OCI-LY1 (cell line): ENCODE measurements around the gene KCNIP3.

Experiments used
- EZH2 ChIP-seq: fragments of 200-600 bp; sonication (generic), shearing (Covaris generic); IDR thresholded peaks from 2 replicates; pipeline ENCODE4 v1.8.0; 2017; ENCODE audit warnings: borderline replicate concordance, mixed run types, mild to moderate bottlenecking, antibody characterized with exemption, low read length, moderate library complexity, mixed read lengths
- TF ChIP-seq, protein P1 (sequence below): fragments of 200-600 bp; sonication (generic), shearing (Covaris generic); IDR thresholded peaks from 2 replicates; pipeline ENCODE4 v1.5.1; 2017; ENCODE audit warnings: mild to moderate bottlenecking, antibody characterized with exemption, low read length, moderate library complexity, mixed read lengths

DNA sequence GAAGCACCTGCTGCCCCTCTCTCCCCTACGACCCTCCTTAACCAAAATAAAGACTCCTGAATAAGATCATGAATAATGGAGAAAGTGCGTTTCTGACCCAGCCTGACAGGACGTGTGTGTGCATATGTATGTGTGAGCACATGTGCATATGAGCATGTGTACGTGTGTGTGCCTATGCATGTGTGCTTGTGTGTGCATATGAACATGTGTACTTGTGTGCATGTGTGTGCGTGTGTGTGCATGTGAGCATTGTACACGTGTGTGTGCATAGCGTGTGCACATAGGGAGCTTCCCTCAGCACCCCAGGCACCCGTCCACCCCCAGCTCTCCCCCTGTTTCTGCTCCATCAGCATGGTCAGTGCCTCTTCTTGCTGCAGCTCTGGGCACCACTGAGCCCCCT is 10.7 kb downstream of the KCNIP3 start:
- TF ChIP-seq, protein P1, sequence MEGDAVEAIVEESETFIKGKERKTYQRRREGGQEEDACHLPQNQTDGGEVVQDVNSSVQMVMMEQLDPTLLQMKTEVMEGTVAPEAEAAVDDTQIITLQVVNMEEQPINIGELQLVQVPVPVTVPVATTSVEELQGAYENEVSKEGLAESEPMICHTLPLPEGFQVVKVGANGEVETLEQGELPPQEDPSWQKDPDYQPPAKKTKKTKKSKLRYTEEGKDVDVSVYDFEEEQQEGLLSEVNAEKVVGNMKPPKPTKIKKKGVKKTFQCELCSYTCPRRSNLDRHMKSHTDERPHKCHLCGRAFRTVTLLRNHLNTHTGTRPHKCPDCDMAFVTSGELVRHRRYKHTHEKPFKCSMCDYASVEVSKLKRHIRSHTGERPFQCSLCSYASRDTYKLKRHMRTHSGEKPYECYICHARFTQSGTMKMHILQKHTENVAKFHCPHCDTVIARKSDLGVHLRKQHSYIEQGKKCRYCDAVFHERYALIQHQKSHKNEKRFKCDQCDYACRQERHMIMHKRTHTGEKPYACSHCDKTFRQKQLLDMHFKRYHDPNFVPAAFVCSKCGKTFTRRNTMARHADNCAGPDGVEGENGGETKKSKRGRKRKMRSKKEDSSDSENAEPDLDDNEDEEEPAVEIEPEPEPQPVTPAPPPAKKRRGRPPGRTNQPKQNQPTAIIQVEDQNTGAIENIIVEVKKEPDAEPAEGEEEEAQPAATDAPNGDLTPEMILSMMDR = no peak
- TF ChIP-seq EZH2 = no peak
